ENCODE data around the gene ZNF330.
"Not testable (repeated sequence)": the region's sequence is repeated elsewhere in the genome, so short reads cannot be mapped to it uniquely, and the experiment has no call there.

The ZNF330 gene

GRCh38 chr4:141220691-141221659 lies at the start of gene ZNF330:
ZNF330 (plus strand) TSS chr4:141220895; CDS start chr4:141222372, 1,477 bp downstream.
- DNase-seq (ENCODE audit: extremely low read depth, low read depth) = peak; percentile 82
- TF ChIP-seq CTCF (IDR thresholded peaks at IDR 0.05; ENCODE audit: low read depth, low read length) = peak; percentile 28

- no peak for TF ChIP-seq CTCF (IDR thresholded peaks at IDR 0.05; ENCODE audit: low read depth, low read length)
- DNase-seq (ENCODE audit: extremely low read depth, low read depth) = no peak
Observed at GRCh38 chr4:141174457-141174856, 46.2 kb upstream of the ZNF330 start.

- no peak for DNase-seq (ENCODE audit: extremely low read depth, low read depth)
- TF ChIP-seq CTCF (IDR thresholded peaks at IDR 0.05; ENCODE audit: low read depth, low read length) = no peak
Observed at GRCh38 chr4:141177171-141177570, 43.5 kb upstream of the ZNF330 start.

- no peak for TF ChIP-seq CTCF (IDR thresholded peaks at IDR 0.05; ENCODE audit: low read depth, low read length)
- no peak for DNase-seq (ENCODE audit: extremely low read depth, low read depth)
Observed at GRCh38 chr4:141179474-141180373, 41.0 kb upstream of the ZNF330 start.

GRCh38 chr4:141180991-141181761 lies 39.5 kb upstream of the ZNF330 start:
- DNase-seq (ENCODE audit: extremely low read depth, low read depth) = no peak
- no peak for TF ChIP-seq CTCF (IDR thresholded peaks at IDR 0.05; ENCODE audit: low read depth, low read length)

- DNase-seq (ENCODE audit: extremely low read depth, low read depth) = not testable (repeated sequence)
Observed at GRCh38 chr4:141183491-141183890, 37.2 kb upstream of the ZNF330 start.

- no peak for DNase-seq (ENCODE audit: extremely low read depth, low read depth)
- TF ChIP-seq CTCF (IDR thresholded peaks at IDR 0.05; ENCODE audit: low read depth, low read length) = no peak
Observed at GRCh38 chr4:141192564-141192963, 28.1 kb upstream of the ZNF330 start.
